ENCODE measurements around the gene PRAC2. TPM values are rescaled to one million over a fixed set of nuclear protein-coding genes. Genes with fewer than 3 reads are reported as not detected.

PRAC2 gene
- polyA plus RNA-seq, 1 of the 3 experiments (the other 2 are of a cell fraction): not detected

DNA sequence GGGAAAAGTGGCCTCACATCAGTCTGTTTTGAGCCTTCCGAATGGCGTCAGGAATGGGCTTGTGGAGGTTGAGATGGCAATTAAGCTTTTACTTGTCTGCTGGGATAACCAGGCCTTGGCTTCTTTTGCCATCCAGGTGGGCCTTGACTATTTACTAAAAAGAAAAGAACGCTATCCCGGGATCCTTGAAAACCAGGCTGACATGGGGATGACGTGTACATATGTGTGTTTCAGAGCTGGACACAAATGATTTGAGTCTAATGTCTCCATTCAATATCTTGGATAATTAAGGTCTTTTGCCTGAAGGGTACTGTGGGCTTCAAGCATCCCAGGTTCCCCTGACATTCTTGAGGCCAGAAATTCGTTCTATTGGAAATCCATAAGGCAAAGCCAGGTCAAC, 38.1 kb downstream of the PRAC2 start:
- ChIA-PET CTCF (interaction anchor here (1.0 to 2.3 kb wide), 4 partner anchors 90 to 427 kb away, joined by 3 to 8 read pairs (median 3); no protein-coding TSS in a partner anchor), POLR2A (no interaction called here)
- DNase-seq: no peak
- H3K27me3 ChIP-seq (ENCODE audit: insufficient read depth): peaks cover 98% of the 10 kb centered on the region
- H3K9me2 ChIP-seq: no peaks in the 10 kb centered on the region
- no peaks in the 10 kb centered on the region for H3K4me1 ChIP-seq (ENCODE audit: control insufficient read depth in 1 of 2, insufficient read depth in 2 of 2, low read depth in 1 of 2, low read length in 1 of 2)
- no peak overlapping the region for H3K4me3 ChIP-seq (ENCODE audit: low read depth in 2 of 2, low read length in 1 of 2)
- no peaks in the 10 kb centered on the region for H3K9me3 ChIP-seq
- no peaks in the 10 kb centered on the region for H3F3A ChIP-seq (replicated peaks; ENCODE audit: insufficient read depth)
- no peak overlapping the region for H3K4me2 ChIP-seq
- H3K79me2 ChIP-seq (ENCODE audit: insufficient read depth): no peaks in the 10 kb centered on the region
- no peaks in the 10 kb centered on the region for H3K36me3 ChIP-seq (replicated peaks in 1 of 2; ENCODE audit: control insufficient read depth in 1 of 2, insufficient read depth in 2 of 2, low read length in 1 of 2)
- H4K20me1 ChIP-seq (ENCODE audit: insufficient read depth): no peaks in the 10 kb centered on the region
- WGBS (ENCODE audit: low lambda C conversion rate): 30% methylated on average over 6 of the region's 6 CpGs
- no peak overlapping the region for H2AFZ ChIP-seq (ENCODE audit: low read depth)
- H3K9ac ChIP-seq: no peak overlapping the region
- no peak overlapping the region for H3K27ac ChIP-seq (ENCODE audit: low read depth in 2 of 2, low read length in 1 of 2)
- TF ChIP-seq GABPA (IDR thresholded peaks at IDR 0.05; ENCODE audit: low read depth) (no peak), RFX5 (IDR thresholded peaks at IDR 0.05; ENCODE audit: low read length) (no peak), EP300 (IDR thresholded peaks at IDR 0.05; ENCODE audit: borderline replicate concordance in 1 of 2, low read depth in 1 of 2, low read length in 1 of 2) (no peak), EZH2phosphoT487 (IDR thresholded peaks at IDR 0.05; ENCODE audit: borderline replicate concordance, low read depth) (no peak), GATA2 (CRISPR knock-in tag; IDR thresholded peaks at IDR 0.05) (no peak), FOXM1 (IDR thresholded peaks at IDR 0.05; ENCODE audit: low read depth) (no peak), CHD2 (IDR thresholded peaks at IDR 0.05; ENCODE audit: low read length, partially characterized antibody) (no peak), CTCF (IDR thresholded peaks at IDR 0.05) (no peak), SIN3A (IDR thresholded peaks at IDR 0.05; ENCODE audit: borderline replicate concordance, low read depth, low read length) (no peak), MEF2A (IDR thresholded peaks at IDR 0.05; ENCODE audit: borderline replicate concordance, low read depth) (no peak), TEAD4 (IDR thresholded peaks at IDR 0.05; ENCODE audit: borderline replicate concordance, insufficient read depth) (no peak), YY1 (IDR thresholded peaks at IDR 0.05; ENCODE audit: low read depth) (no peak), SMC3 (IDR thresholded peaks at IDR 0.05; ENCODE audit: low read depth, low read length) (no peak), NRF1 (IDR thresholded peaks at IDR 0.05; ENCODE audit: low read depth, low read length) (no peak), POLR2AphosphoS5 (IDR thresholded peaks at IDR 0.05; ENCODE audit: low read depth, low read length) (no peak)
- TF ChIP-seq, protein P1, sequence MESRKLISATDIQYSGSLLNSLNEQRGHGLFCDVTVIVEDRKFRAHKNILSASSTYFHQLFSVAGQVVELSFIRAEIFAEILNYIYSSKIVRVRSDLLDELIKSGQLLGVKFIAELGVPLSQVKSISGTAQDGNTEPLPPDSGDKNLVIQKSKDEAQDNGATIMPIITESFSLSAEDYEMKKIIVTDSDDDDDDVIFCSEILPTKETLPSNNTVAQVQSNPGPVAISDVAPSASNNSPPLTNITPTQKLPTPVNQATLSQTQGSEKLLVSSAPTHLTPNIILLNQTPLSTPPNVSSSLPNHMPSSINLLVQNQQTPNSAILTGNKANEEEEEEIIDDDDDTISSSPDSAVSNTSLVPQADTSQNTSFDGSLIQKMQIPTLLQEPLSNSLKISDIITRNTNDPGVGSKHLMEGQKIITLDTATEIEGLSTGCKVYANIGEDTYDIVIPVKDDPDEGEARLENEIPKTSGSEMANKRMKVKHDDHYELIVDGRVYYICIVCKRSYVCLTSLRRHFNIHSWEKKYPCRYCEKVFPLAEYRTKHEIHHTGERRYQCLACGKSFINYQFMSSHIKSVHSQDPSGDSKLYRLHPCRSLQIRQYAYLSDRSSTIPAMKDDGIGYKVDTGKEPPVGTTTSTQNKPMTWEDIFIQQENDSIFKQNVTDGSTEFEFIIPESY (IDR thresholded peaks at IDR 0.05; ENCODE audit: borderline replicate concordance, low read depth): no peak
- TF ChIP-seq, protein P2, sequence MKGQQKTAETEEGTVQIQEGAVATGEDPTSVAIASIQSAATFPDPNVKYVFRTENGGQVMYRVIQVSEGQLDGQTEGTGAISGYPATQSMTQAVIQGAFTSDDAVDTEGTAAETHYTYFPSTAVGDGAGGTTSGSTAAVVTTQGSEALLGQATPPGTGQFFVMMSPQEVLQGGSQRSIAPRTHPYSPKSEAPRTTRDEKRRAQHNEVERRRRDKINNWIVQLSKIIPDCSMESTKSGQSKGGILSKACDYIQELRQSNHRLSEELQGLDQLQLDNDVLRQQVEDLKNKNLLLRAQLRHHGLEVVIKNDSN (IDR thresholded peaks at IDR 0.05; ENCODE audit: borderline replicate concordance, low read depth): no peak
- TF ChIP-seq, protein P3, sequence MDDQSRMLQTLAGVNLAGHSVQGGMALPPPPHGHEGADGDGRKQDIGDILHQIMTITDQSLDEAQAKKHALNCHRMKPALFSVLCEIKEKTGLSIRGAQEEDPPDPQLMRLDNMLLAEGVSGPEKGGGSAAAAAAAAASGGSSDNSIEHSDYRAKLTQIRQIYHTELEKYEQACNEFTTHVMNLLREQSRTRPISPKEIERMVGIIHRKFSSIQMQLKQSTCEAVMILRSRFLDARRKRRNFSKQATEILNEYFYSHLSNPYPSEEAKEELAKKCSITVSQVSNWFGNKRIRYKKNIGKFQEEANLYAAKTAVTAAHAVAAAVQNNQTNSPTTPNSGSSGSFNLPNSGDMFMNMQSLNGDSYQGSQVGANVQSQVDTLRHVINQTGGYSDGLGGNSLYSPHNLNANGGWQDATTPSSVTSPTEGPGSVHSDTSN (IDR thresholded peaks at IDR 0.05): no peak
